HUES6 (cell line): ENCODE measurements around the gene LEKR1.

ENCODE experiments used
- H3K27ac ChIP-seq: 2 replicates; pipeline ENCODE4 v1.7.0; 2013; ENCODE audit warnings: low read depth, mild to moderate bottlenecking, low read length, inconsistent platforms
- H3K27me3 ChIP-seq: 2 replicates; pipeline ENCODE4 v1.6.1; 2013; ENCODE audit warnings: low read length; ENCODE audit not compliant: control insufficient read depth, insufficient read depth
- H3K36me3 ChIP-seq: 2 replicates; pipeline ENCODE4 v1.6.1; 2013; ENCODE audit warnings: low read length; ENCODE audit not compliant: control insufficient read depth, insufficient read depth
- H3K4me1 ChIP-seq: 2 replicates; pipeline ENCODE4 v1.6.1; 2013; ENCODE audit warnings: low read length; ENCODE audit not compliant: control insufficient read depth, insufficient read depth
- H3K4me3 ChIP-seq: 2 replicates; pipeline ENCODE4 v1.5.1; 2013; ENCODE audit warnings: low read depth, low read length
- H3K9ac ChIP-seq: one replicate; pipeline ENCODE4 v1.6.1; 2013; ENCODE audit warnings: mild to moderate bottlenecking, low read length
- H3K9me3 ChIP-seq: 2 replicates; pipeline ENCODE4 v1.6.1; 2013; ENCODE audit warnings: low read depth, low read length; ENCODE audit not compliant: control insufficient read depth, insufficient read depth

The LEKR1 gene

DNA sequence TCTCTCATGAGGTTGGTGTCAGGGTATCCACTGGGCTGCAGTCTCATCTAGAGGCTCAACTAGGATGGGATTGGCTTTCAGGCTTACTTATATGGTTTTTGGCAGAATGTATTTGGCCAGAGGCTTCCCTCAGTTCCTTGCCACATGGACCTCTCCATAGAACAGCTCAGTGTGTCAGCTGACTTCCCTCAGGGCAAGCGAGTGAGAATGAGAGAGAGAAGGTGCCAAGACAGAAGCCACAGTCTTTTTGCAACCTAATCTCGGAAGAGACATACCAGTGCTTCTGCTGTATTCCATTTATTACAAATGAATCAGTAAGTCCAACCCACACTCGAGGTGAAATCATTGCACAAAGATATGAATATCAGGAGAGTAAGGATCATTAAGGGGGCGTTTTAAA lies 204.6 kb downstream of the LEKR1 start:
- H3K9me3 ChIP-seq, result no peaks in the 10 kb centered on the region
- H3K4me1 ChIP-seq, result no peaks in the 10 kb centered on the region
- no peak overlapping the region for H3K4me3 ChIP-seq
- no peak overlapping the region for H3K27ac ChIP-seq
- no peaks in the 10 kb centered on the region for H3K27me3 ChIP-seq
- H3K9ac ChIP-seq, result no peak overlapping the region
- H3K36me3 ChIP-seq, result no peaks in the 10 kb centered on the region

DNA sequence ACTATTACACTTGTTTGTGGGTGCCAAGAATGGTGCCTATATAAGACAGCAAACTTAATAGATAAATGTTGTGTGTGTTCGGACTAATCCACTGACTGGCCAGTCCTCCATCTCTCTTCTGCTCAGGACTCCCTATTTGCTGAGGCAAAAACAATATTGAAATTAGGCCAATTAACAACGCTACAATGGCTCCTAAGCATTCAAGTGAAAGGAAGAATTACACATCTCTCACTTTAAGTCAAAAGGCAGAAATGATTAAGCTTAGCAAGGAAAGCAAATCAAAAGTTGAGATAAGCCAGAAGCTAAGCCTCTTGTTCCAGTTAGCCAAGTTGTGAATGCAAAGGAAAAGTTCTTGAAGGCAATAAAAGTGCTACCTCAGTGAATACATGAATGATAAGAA lies 206.8 kb downstream of the LEKR1 start:
- no peak overlapping the region for H3K4me3 ChIP-seq
- no peaks in the 10 kb centered on the region for H3K9me3 ChIP-seq
- H3K4me1 ChIP-seq, result no peaks in the 10 kb centered on the region
- no peak overlapping the region for H3K9ac ChIP-seq
- no peaks in the 10 kb centered on the region for H3K36me3 ChIP-seq
- no peaks in the 10 kb centered on the region for H3K27me3 ChIP-seq
- H3K27ac ChIP-seq, result no peak overlapping the region

- Histone ChIP-seq H3K4me3 (no peak overlapping the region), H3K4me1 (peaks cover 4% of the 10 kb centered on the region), H3K36me3 (no peaks in the 10 kb centered on the region), H3K9me3 (no peaks in the 10 kb centered on the region), H3K27me3 (no peaks in the 10 kb centered on the region), H3K27ac (no peak overlapping the region), H3K9ac (no peak overlapping the region)
Measured at GRCh38 chr3:157040456-157040855, 214.3 kb downstream of the LEKR1 start.

DNA sequence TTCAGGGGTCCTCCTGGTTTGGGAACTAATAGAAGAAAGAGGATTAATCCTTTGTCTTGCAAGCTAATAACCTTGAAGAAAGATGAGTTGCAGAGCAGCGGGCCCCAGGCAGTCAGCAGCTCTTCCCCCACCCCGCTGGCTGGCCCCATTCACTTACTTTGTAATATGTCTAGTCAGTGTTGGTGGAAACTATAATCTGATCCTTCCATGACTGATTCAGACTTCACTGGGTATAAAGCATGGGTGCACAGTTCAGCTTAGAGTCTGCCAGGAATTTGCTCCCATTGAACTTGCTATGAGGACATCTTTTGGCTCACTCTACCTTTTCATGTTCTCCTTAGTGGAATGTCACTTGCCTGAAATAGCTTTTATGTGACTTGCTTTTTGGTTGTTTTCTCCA lies 216.1 kb downstream of the LEKR1 start:
- Histone ChIP-seq H3K9me3 (no peaks in the 10 kb centered on the region), H3K9ac (no peak overlapping the region), H3K4me1 (peaks cover 7% of the 10 kb centered on the region), H3K27ac (no peak overlapping the region), H3K36me3 (no peaks in the 10 kb centered on the region), H3K4me3 (no peak overlapping the region), H3K27me3 (no peaks in the 10 kb centered on the region)

GRCh38 chr3:157043771-157044170 lies 217.6 kb downstream of the LEKR1 start:
- Histone ChIP-seq H3K36me3 (no peaks in the 10 kb centered on the region), H3K9ac (no peak overlapping the region), H3K9me3 (no peaks in the 10 kb centered on the region), H3K4me3 (no peak overlapping the region), H3K27me3 (no peaks in the 10 kb centered on the region), H3K27ac (no peak overlapping the region), H3K4me1 (peaks cover 7% of the 10 kb centered on the region)

DNA sequence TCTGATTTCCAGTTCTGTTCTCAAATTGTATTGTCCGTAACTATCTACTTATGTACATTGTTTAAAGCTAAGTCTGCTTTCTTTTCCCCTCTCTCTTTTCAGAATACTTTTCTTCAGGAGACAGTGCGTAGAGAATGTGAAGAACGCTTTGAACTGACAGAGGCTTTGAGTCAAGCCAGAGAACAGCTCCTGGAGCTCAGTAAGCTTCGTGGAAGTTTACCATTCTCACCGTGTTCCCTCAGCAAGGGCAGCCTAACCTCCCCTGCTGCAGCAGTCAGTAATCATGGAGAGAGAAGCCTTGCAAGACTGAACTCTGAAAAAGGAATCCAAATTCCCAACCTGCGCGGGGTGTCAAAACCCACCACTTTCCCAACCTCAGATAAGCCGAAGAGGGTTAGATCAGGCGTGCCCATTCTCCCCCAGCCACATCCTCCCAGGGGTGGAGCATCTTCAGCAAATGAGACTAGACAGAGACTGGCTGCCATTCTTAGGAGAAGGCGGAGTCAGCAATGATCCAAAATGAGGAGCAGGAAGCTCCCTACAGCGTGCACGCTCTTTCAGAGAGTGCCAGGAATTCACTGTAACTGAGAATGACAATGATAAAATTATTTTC lies 219.2 kb downstream of the LEKR1 start:
- Histone ChIP-seq H3K9ac (no peak overlapping the region), H3K27ac (no peak overlapping the region), H3K36me3 (no peaks in the 10 kb centered on the region), H3K4me1 (peaks cover 7% of the 10 kb centered on the region), H3K9me3 (no peaks in the 10 kb centered on the region), H3K27me3 (no peaks in the 10 kb centered on the region), H3K4me3 (no peak overlapping the region; the same call in 1 of the 2 replicates)

DNA sequence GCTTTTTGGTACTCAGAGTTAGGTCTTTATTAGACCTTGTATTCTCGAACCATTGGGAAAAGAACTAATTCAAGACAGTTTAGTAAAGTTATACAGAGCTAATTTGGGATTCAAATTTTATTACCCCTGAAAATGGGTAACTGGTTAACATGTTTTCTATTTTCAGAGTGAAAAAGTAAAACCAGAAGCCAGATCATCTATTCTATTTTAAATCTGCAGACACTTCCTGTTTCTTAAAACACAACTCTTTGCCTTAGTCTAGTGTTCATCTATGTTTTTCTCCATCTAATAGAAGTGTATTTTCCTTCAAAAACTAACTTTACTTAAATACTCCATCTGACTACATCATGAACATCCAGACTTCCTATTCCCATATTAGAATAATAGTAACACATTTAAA lies 220.4 kb downstream of the LEKR1 start:
- no peak overlapping the region for H3K27ac ChIP-seq

GRCh38 chr3:157051055-157051454 lies 224.9 kb downstream of the LEKR1 start:
- Histone ChIP-seq H3K4me1 (no peaks in the 10 kb centered on the region), H3K9ac (no peak overlapping the region), H3K27me3 (no peaks in the 10 kb centered on the region), H3K27ac (no peak overlapping the region), H3K36me3 (no peaks in the 10 kb centered on the region), H3K9me3 (no peaks in the 10 kb centered on the region), H3K4me3 (no peak overlapping the region)

More for the DNA sequence above, 220.4 kb downstream of the LEKR1 start:
- Histone ChIP-seq H3K4me3 (no peak overlapping the region), H3K27me3 (no peaks in the 10 kb centered on the region), H3K9ac (no peak overlapping the region), H3K36me3 (no peaks in the 10 kb centered on the region), H3K9me3 (no peaks in the 10 kb centered on the region), H3K4me1 (peaks cover 7% of the 10 kb centered on the region)

GRCh38 chr3:157051591-157051990 lies 225.4 kb downstream of the LEKR1 start:
- Histone ChIP-seq H3K27ac (no peak overlapping the region), H3K9me3 (no peaks in the 10 kb centered on the region), H3K4me3 (no peak overlapping the region), H3K9ac (no peak overlapping the region), H3K4me1 (no peaks in the 10 kb centered on the region), H3K27me3 (no peaks in the 10 kb centered on the region), H3K36me3 (no peaks in the 10 kb centered on the region)

GRCh38 chr3:157056035-157056434 lies 229.9 kb downstream of the LEKR1 start:
- Histone ChIP-seq H3K27me3 (no peaks in the 10 kb centered on the region), H3K9me3 (no peaks in the 10 kb centered on the region), H3K4me1 (no peaks in the 10 kb centered on the region), H3K36me3 (no peaks in the 10 kb centered on the region), H3K9ac (no peak overlapping the region), H3K4me3 (no peak overlapping the region), H3K27ac (no peak overlapping the region)

DNA sequence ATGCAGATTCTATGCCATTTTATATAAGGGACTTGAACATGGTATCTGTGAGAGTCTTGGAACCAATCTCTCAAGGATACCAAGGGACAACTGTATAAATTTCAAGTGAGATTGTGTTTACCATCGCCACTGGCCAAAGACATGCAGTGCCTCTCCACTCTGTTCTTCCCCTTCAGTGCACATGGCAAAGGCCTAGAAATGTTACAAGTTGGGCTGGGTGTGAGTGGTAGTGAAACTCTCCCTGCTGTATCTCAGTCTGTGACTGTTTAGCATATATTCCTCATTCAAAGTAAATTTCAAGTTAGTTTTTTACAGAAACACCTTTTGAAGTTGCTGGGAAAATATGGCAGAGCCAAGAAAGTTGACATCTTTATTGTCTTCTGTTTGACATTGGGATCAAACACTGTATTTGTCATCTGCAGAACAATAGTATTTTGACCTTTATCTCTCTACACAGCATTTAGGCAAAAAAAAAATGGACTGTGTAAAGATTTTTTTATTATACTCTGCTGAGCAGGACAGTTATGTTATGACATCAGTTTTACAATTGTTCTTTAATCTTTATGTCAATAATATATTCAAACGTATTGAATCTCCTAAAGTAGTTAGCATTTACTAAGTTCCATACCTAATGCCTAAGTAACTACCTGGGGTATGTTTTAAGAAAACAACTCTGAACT lies 232.4 kb downstream of the LEKR1 start:
- H3K36me3 ChIP-seq, result no peaks in the 10 kb centered on the region
- no peak overlapping the region for H3K4me3 ChIP-seq
- H3K27me3 ChIP-seq, result no peaks in the 10 kb centered on the region
- H3K9me3 ChIP-seq, result no peaks in the 10 kb centered on the region
- H3K4me1 ChIP-seq, result no peaks in the 10 kb centered on the region
- no peak overlapping the region for H3K9ac ChIP-seq
- no peak overlapping the region for H3K27ac ChIP-seq
